ENCODE measurements around the gene BUD23. TPM values are rescaled to one million over a fixed set of nuclear protein-coding genes. Genes with fewer than 3 reads are reported as not detected.

Gene BUD23
- total RNA-seq, 1 experiment from 2014 or later = 124 TPM

- BruUV-seq (replicated peaks) = no TSS peak
- no peak for ATAC-seq
- H3K27ac ChIP-seq (ENCODE audit: low read length) = no peak overlapping the region
- 0 out of 2 replicates have a peak, but pooled peaks cover 4% of the 10 kb centered on the region for H3K36me3 ChIP-seq (ENCODE audit: low read depth, low read length)
- H3K9ac ChIP-seq (ENCODE audit: low read length) = no peak overlapping the region
- intact Hi-C loops (cut with micrococcal nuclease) = no loop called here
- peaks cover 55% of the 10 kb centered on the region for H3K79me2 ChIP-seq (ENCODE audit: low read length)
- no peak overlapping the region for H3K4me3 ChIP-seq (ENCODE audit: low read length)
- H2AFZ ChIP-seq (ENCODE audit: low read length) = no peak overlapping the region
- no peak for DNase-seq
- ChIA-PET CTCF (no interaction called here), POLR2A (ENCODE audit: unreplicated experiment) (no interaction called here)
- H4K20me1 ChIP-seq (ENCODE audit: low read length) = peaks cover 14% of the 10 kb centered on the region
- H3K9me3 ChIP-seq (ENCODE audit: low read length) = no peaks in the 10 kb centered on the region
- no peaks in the 10 kb centered on the region for H3F3A ChIP-seq (ENCODE audit: low read length, unreplicated experiment)
- no peaks in the 10 kb centered on the region for H3K27me3 ChIP-seq (ENCODE audit: low read length)
- peaks cover 19% of the 10 kb centered on the region for H3K4me1 ChIP-seq (ENCODE audit: insufficient read depth, low read length)
- TF ChIP-seq EZH2 (IDR thresholded peaks at IDR 0.05; ENCODE audit: low read length, unreplicated experiment) (no peak), EZH2phosphoT487 (IDR thresholded peaks at IDR 0.05; ENCODE audit: borderline replicate concordance, low read length) (no peak), CTCF (conservative IDR thresholded peaks at IDR 0.05; ENCODE audit: low read depth, low read length) (no peak)
- no peaks in the 10 kb centered on the region for H3K9me2 ChIP-seq (replicated peaks; ENCODE audit: low read length)
- no peak overlapping the region for H3K4me2 ChIP-seq (ENCODE audit: low read length)
Observed at GRCh38 chr7:73678862-73679261, 4.5 kb upstream of the BUD23 start.

GRCh38 chr7:73679709-73680108 is 3.7 kb upstream of the BUD23 start:
- ATAC-seq = no peak
- Histone ChIP-seq H3K9me2 (replicated peaks; ENCODE audit: low read length) (no peaks in the 10 kb centered on the region), H3K4me3 (ENCODE audit: low read length) (no peak overlapping the region), H3K36me3 (ENCODE audit: low read depth, low read length) (0 out of 2 replicates have a peak, but pooled peaks cover 4% of the 10 kb centered on the region), H2AFZ (ENCODE audit: low read length) (no peak overlapping the region), H3K4me2 (ENCODE audit: low read length) (peak overlapping the region; percentile 96; the same call in 1 of the 2 replicates), H3K79me2 (ENCODE audit: low read length) (peaks cover 63% of the 10 kb centered on the region), H3K9me3 (ENCODE audit: low read length) (no peaks in the 10 kb centered on the region), H3K27me3 (ENCODE audit: low read length) (no peaks in the 10 kb centered on the region), H3F3A (ENCODE audit: low read length, unreplicated experiment) (no peaks in the 10 kb centered on the region), H3K9ac (ENCODE audit: low read length) (no peak overlapping the region), H3K27ac (ENCODE audit: low read length) (no peak overlapping the region), H4K20me1 (ENCODE audit: low read length) (peaks cover 14% of the 10 kb centered on the region), H3K4me1 (ENCODE audit: insufficient read depth, low read length) (peaks cover 19% of the 10 kb centered on the region)
- DNase-seq = no peak
- BruUV-seq (replicated peaks) = no TSS peak
- CTCF ChIA-PET = no interaction called here
- intact Hi-C loops (cut with micrococcal nuclease) = no loop called here
- POLR2A ChIA-PET (ENCODE audit: unreplicated experiment) = no interaction called here
- no peak for TF ChIP-seq EZH2phosphoT487 (IDR thresholded peaks at IDR 0.05; ENCODE audit: borderline replicate concordance, low read length)
- no peak for TF ChIP-seq CTCF (conservative IDR thresholded peaks at IDR 0.05; ENCODE audit: low read depth, low read length)
- no peak for TF ChIP-seq EZH2 (IDR thresholded peaks at IDR 0.05; ENCODE audit: low read length, unreplicated experiment)

- 0 out of 2 replicates have a peak, but pooled peaks cover 4% of the 10 kb centered on the region for H3K36me3 ChIP-seq (ENCODE audit: low read depth, low read length)
- POLR2A ChIA-PET (ENCODE audit: unreplicated experiment) = interaction anchor here (1.0 kb wide), 1 partner anchor 58 kb away, joined by 12 read pairs; the partner anchor contains the start of gene ABHD11
- H3K27ac ChIP-seq (ENCODE audit: low read length) = no peak overlapping the region
- DNase-seq (no peak), ATAC-seq (no peak)
- intact Hi-C loops (cut with micrococcal nuclease) = no loop called here
- peaks cover 19% of the 10 kb centered on the region for H3K4me1 ChIP-seq (ENCODE audit: insufficient read depth, low read length)
- H3K4me3 ChIP-seq (ENCODE audit: low read length) = peak overlapping the region; percentile 97
- no peaks in the 10 kb centered on the region for H3F3A ChIP-seq (ENCODE audit: low read length, unreplicated experiment)
- TF ChIP-seq EZH2 (IDR thresholded peaks at IDR 0.05; ENCODE audit: low read length, unreplicated experiment) (no peak), EZH2phosphoT487 (IDR thresholded peaks at IDR 0.05; ENCODE audit: borderline replicate concordance, low read length) (no peak), CTCF (conservative IDR thresholded peaks at IDR 0.05; ENCODE audit: low read depth, low read length) (no peak)
- peaks cover 71% of the 10 kb centered on the region for H3K79me2 ChIP-seq (ENCODE audit: low read length)
- H3K27me3 ChIP-seq (ENCODE audit: low read length) = no peaks in the 10 kb centered on the region
- no peak overlapping the region for H2AFZ ChIP-seq (ENCODE audit: low read length)
- 0 out of 2 replicates have a peak overlapping the region, but pooled peaks have one; percentile 96 for H3K9ac ChIP-seq (ENCODE audit: low read length)
- H3K4me2 ChIP-seq (ENCODE audit: low read length) = peak overlapping the region; percentile 96
- no peaks in the 10 kb centered on the region for H3K9me3 ChIP-seq (ENCODE audit: low read length)
- no peaks in the 10 kb centered on the region for H3K9me2 ChIP-seq (replicated peaks; ENCODE audit: low read length)
- CTCF ChIA-PET = interaction anchor here (0.6 kb wide), 1 partner anchor 18 kb away, joined by 3 read pairs; no protein-coding TSS in a partner anchor
- no TSS peak for BruUV-seq (replicated peaks)
- H4K20me1 ChIP-seq (ENCODE audit: low read length) = peaks cover 14% of the 10 kb centered on the region
Observed at GRCh38 chr7:73680501-73680900, 2.9 kb upstream of the BUD23 start.

All from PC-3 (cell line).